Parathyroid adenoma (tissue), 2 donors: ENCODE measurements around the gene TSPAN4.

Experiments used
- H2AFZ ChIP-seq: fragments of 300-600 bp; sonication (generic); one replicate; pipeline ENCODE4 v1.7.0; 2017; ENCODE audit warnings: antibody characterized with exemption, mild to moderate bottlenecking
- H3K27ac ChIP-seq: fragments of 300-600 bp; sonication (generic); one replicate; pipeline ENCODE4 v1.7.0; 2017
- H3K27me3 ChIP-seq: fragments of 300-600 bp; sonication (generic); one replicate; pipeline ENCODE4 v1.7.0; 2017; ENCODE audit warnings: low read length; ENCODE audit not compliant: control insufficient read depth, insufficient read depth
- H3K36me3 ChIP-seq: fragments of 300-600 bp; sonication (generic); one replicate; pipeline ENCODE4 v1.7.0; 2017; ENCODE audit warnings: low read length; ENCODE audit not compliant: control insufficient read depth, insufficient read depth
- H3K4me1 ChIP-seq: fragments of 300-600 bp; sonication (generic); one replicate; pipeline ENCODE4 v1.7.0; 2017; ENCODE audit warnings: control low read depth
- H3K4me2 ChIP-seq: fragments of 300-600 bp; sonication (generic); one replicate; pipeline ENCODE4 v1.7.0; 2017; ENCODE audit warnings: low read length
- H3K4me3 ChIP-seq: fragments of 300-600 bp; sonication (generic); one replicate; pipeline ENCODE4 v1.7.0; 2017; ENCODE audit warnings: low read depth, low read length
- H3K79me2 ChIP-seq: fragments of 300-600 bp; sonication (generic); one replicate; pipeline ENCODE4 v1.7.0; 2017; ENCODE audit warnings: control low read depth
- H3K9ac ChIP-seq: fragments of 300-600 bp; sonication (generic); one replicate; pipeline ENCODE4 v1.7.0; 2017; ENCODE audit warnings: mild to moderate bottlenecking
- H3K9me3 ChIP-seq: fragments of 300-600 bp; sonication (generic); one replicate; pipeline ENCODE4 v1.7.0; 2017; ENCODE audit warnings: low read length; ENCODE audit not compliant: control insufficient read depth
- CTCF ChIP-seq: fragments of 300-600 bp; sonication (generic); IDR thresholded peaks from one replicate; pipeline ENCODE4 v1.7.0; 2017; ENCODE audit warnings: antibody characterized with exemption, mild to moderate bottlenecking
- donor health status: primary hyperparathyroidism.

TSPAN4 gene

DNA sequence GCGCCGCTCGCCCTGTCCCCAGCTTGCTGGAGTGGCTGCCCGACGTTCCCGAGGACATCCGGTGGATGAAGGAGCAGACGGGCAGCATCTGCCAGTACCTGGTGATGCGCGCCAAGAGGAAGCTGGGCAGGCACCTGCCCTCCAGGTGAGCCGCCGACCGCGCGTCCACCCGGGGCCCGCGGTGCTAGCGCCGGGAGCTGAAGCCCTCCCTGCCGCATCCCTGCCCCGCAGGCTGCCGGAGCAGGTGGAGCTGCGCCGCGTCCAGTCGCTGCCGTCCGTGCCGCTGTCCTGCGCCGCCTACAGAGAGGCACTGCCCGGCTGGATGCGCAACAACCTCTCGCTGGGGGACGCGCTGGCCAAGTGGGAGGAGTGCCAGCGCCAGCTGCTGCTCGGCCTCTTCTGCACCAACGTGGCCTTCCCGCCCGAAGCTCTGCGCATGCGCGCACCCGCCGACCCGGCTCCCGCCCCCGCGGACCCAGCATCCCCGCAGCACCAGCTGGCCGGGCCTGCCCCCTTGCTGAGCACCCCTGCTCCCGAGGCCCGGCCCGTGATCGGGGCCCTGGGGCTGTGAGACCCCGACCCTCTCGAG is 18.3 kb upstream of the TSPAN4 start:
- TF ChIP-seq CTCF, result no peak
- no peaks in the 10 kb centered on the region for H3K27me3 ChIP-seq
- peaks cover 2% of the 10 kb centered on the region for H3K79me2 ChIP-seq
- H3K9me3 ChIP-seq, result no peaks in the 10 kb centered on the region
- H3K36me3 ChIP-seq, result no peaks in the 10 kb centered on the region
- no peak overlapping the region for H2AFZ ChIP-seq
- no peak overlapping the region for H3K9ac ChIP-seq
- no peak overlapping the region for H3K4me2 ChIP-seq
- no peaks in the 10 kb centered on the region for H3K4me1 ChIP-seq
- no peak overlapping the region for H3K4me3 ChIP-seq
- no peak overlapping the region for H3K27ac ChIP-seq

- no peaks in the 10 kb centered on the region for H3K36me3 ChIP-seq
- H3K27me3 ChIP-seq, result no peaks in the 10 kb centered on the region
- no peaks in the 10 kb centered on the region for H3K4me1 ChIP-seq
- no peaks in the 10 kb centered on the region for H3K9me3 ChIP-seq
- no peak overlapping the region for H3K27ac ChIP-seq
- no peak overlapping the region for H3K4me3 ChIP-seq
- TF ChIP-seq CTCF, result no peak
- H3K79me2 ChIP-seq, result peaks cover 2% of the 10 kb centered on the region
- no peak overlapping the region for H3K4me2 ChIP-seq
- no peak overlapping the region for H2AFZ ChIP-seq
- H3K9ac ChIP-seq, result no peak overlapping the region
Measured at GRCh38 chr11:824942-825341, 17.7 kb upstream of the TSPAN4 start.

DNA sequence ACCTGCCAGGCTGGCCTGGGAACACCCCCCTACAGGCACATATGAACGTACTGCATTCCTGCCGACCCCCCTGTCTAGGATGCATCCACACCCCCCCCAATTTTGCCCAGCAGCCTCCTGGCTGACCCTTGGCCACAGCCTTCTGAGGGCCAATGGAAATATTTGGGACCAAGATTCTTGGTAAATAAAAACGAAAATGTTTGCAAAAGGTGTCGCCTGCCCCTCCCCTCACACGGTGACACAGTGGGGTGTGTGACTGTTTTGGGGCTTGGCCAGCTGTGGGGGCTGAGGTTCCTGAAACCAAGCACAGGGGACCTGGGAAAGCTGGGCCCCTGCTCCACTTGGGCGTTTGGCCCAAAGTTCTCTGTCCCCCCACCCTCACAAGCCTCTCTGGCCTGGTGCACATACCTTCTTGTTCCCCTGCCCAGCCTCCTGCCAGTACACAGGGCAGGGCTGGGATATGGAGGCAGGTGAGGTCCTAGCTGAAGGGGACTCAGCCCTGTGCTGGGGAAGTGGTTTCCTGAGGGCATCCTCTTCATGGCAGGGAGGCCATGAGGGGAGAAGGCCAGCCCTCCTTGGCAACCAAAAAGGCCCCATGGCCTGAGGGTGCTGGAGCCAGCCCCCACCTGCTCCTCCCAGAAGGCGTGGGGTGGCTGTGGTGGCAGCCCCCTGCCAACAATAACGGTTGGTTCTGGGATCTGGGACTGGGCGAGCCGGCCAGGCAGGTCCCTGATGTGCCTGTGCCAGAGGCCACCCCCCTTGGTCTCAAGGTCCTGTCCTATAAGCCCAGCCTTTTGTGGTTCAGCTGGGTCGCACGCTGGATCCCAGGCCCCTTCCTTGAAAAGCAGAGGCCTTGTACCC is 17.1 kb upstream of the TSPAN4 start:
- H3K4me3 ChIP-seq, result no peak overlapping the region
- no peaks in the 10 kb centered on the region for H3K27me3 ChIP-seq
- no peak overlapping the region for H3K4me2 ChIP-seq
- H3K27ac ChIP-seq, result no peak overlapping the region
- H2AFZ ChIP-seq, result no peak overlapping the region
- no peaks in the 10 kb centered on the region for H3K4me1 ChIP-seq
- peaks cover 2% of the 10 kb centered on the region for H3K79me2 ChIP-seq
- no peak for TF ChIP-seq CTCF
- no peaks in the 10 kb centered on the region for H3K9me3 ChIP-seq
- no peaks in the 10 kb centered on the region for H3K36me3 ChIP-seq
- H3K9ac ChIP-seq, result no peak overlapping the region

DNA sequence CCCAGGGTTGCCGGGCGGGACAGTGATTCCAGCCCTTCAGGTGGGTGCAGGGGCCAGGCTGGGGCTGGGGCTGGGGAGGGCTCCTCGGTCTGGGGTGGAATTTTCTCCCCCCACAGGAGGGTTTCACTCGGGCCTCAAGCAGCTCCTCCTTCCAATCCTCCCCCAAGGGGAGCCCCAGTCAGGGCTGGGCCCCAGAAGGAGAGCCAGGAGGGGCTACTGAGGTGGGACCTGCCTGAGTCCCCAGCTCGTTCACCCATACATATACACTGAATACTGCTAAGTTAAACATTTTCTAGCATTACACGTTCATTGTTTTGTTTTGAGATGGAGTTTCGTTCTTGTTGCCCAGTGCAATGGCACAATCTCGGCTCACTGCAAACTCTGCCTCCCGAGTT is 16.4 kb upstream of the TSPAN4 start:
- H3K36me3 ChIP-seq, result no peaks in the 10 kb centered on the region
- TF ChIP-seq CTCF, result no peak
- H3K9me3 ChIP-seq, result no peaks in the 10 kb centered on the region
- no peak overlapping the region for H3K27ac ChIP-seq
- H3K4me1 ChIP-seq, result no peaks in the 10 kb centered on the region
- H3K4me3 ChIP-seq, result no peak overlapping the region
- H3K4me2 ChIP-seq, result no peak overlapping the region
- H2AFZ ChIP-seq, result no peak overlapping the region
- no peaks in the 10 kb centered on the region for H3K79me2 ChIP-seq
- H3K27me3 ChIP-seq, result no peaks in the 10 kb centered on the region
- H3K9ac ChIP-seq, result no peak overlapping the region

GRCh38 chr11:826836-827145 is 15.9 kb upstream of the TSPAN4 start:
- peak overlapping the region; percentile 49 for H3K4me3 ChIP-seq
- no peak overlapping the region for H3K27ac ChIP-seq
- TF ChIP-seq CTCF, result no peak
- H3K79me2 ChIP-seq, result no peaks in the 10 kb centered on the region
- H3K9me3 ChIP-seq, result no peaks in the 10 kb centered on the region
- H3K36me3 ChIP-seq, result no peaks in the 10 kb centered on the region
- peak overlapping the region; percentile 63 for H2AFZ ChIP-seq
- H3K9ac ChIP-seq, result no peak overlapping the region
- peak overlapping the region; percentile 77 for H3K4me2 ChIP-seq
- no peaks in the 10 kb centered on the region for H3K27me3 ChIP-seq
- H3K4me1 ChIP-seq, result no peaks in the 10 kb centered on the region
